Mucosa of rectum (tissue), 2 donors: ENCODE data around the gene IMMP2L.

Source experiments
- H3K27ac ChIP-seq, 2 donors: one replicate each; pipeline ENCODE4 v1.7.0; 2013; ENCODE audit warnings: inconsistent platforms in 2 of 2, low read depth in 2 of 2, low read length in 2 of 2
- H3K27me3 ChIP-seq, 2 donors: one replicate each; pipeline ENCODE4 v1.7.0; 2013; ENCODE audit warnings: low read length in 2 of 2; ENCODE audit not compliant: control insufficient read depth in 2 of 2, insufficient read depth in 2 of 2
- H3K36me3 ChIP-seq, 2 donors: one replicate each; pipeline ENCODE4 v1.7.0; 2013; ENCODE audit warnings: low read length in 2 of 2; ENCODE audit not compliant: control insufficient read depth in 2 of 2, insufficient read depth in 2 of 2
- H3K4me1 ChIP-seq, 2 donors: one replicate each; pipeline ENCODE4 v1.7.0; 2013; ENCODE audit warnings: low read length in 2 of 2, mild to moderate bottlenecking in 1 of 2; ENCODE audit not compliant: control insufficient read depth in 2 of 2, insufficient read depth in 2 of 2
- H3K4me3 ChIP-seq, 2 donors: one replicate each; pipeline ENCODE4 v1.7.0; 2013; ENCODE audit warnings: low read length in 2 of 2
- H3K9ac ChIP-seq, 2 donors: one replicate each; pipeline ENCODE4 v1.7.0; 2013; ENCODE audit warnings: low read length in 2 of 2, low read depth in 1 of 2, mild to moderate bottlenecking in 1 of 2
- H3K9me3 ChIP-seq, 2 donors: one replicate each; pipeline ENCODE4 v1.7.0; 2013; ENCODE audit warnings: low read length in 2 of 2; ENCODE audit not compliant: control insufficient read depth in 2 of 2
- donor health status: healthy.
- donor health status: Normal muscosa, but diverticular disease.

Gene IMMP2L

DNA sequence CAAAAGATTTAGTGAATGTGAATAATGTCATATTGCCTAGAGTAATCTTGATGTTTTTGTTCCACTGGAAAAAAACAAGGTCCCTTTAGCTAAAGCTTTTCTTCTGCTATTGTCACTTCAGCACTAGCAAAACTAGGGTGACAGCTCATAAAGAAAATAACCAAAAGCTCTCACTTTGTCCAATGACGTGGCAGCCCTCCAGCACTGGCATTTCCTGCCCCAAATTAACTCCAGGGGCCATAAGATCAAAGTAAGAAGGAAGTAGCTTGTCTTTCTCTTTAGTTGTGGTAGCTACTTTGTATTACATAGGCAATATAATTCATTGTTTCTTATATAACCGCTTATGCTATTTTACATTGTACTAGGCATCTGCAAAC, 424.1 kb downstream of the IMMP2L start:
- Histone ChIP-seq H3K9ac (no peak overlapping the region), H3K36me3 (no peaks in the 10 kb centered on the region), H3K4me3 (no peak overlapping the region), H3K4me1 (peaks cover 0 to 6% of the 10 kb centered on the region in 2 donors), H3K27me3 (no peaks in the 10 kb centered on the region), H3K9me3 (no peaks in the 10 kb centered on the region), H3K27ac (no peak overlapping the region)

DNA sequence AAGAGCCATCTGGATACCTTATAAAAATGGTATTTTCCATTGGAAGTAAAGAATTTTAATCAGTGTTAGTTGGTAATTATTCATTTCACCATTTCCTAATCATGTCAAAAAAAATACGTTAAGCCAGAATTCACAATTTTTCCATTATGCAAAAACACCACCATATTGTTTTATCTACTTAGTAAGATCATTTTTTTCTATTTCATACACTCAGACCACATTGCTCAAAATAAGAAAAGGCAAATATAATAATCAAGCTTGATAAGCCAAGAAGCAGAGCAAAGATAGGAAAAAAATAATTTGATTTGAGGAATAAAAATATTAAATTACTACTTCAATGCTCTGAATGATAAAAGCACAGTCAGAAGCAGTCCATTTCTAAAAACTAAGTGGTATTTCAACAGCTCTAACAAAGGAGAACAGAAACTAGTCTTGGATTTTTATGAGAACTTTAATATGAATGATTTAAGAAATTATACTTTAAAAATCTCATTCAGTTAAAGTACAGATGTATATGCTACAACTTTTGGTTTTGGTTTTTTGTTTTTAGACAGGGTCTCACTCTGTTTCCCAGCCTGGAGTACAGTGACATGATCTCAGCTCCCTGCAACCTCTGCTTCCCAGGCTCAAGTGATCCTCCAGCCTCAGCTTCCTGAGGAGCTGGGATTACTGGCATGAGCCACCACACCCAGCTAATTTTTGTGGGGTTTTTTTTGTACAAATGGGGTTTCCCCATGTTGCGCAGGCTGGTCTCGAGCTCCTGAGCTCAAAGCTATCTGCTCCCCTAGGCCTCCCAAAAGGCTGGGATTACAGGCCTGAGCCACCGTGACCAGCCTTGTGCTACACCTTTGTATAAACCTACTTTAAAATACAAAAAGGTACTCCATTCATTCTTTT, 424.7 kb downstream of the IMMP2L start:
- Histone ChIP-seq H3K27ac (no peak overlapping the region), H3K4me1 (peaks cover 0 to 6% of the 10 kb centered on the region in 2 donors), H3K9ac (no peak overlapping the region), H3K27me3 (no peaks in the 10 kb centered on the region), H3K4me3 (no peak overlapping the region), H3K9me3 (no peaks in the 10 kb centered on the region), H3K36me3 (no peaks in the 10 kb centered on the region)

DNA sequence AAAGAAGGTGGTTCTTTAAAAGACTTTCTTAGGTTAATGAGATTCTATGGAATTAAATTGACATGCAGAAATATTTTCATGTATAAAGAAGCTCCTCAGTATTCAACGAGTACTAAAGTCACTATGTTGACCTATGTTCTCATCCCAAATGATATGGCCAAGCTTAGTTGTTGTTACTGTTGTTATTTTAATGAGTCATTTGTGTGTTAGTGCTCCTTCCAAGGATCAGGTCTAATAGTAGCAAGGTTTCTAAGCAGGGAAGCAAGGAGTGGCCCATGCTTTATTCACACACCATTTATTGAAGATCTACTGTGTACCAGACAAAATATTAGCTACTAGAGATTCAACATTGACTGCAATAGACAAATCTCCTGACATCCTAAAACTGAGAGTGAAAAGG, 429.5 kb downstream of the IMMP2L start:
- H3K4me3 ChIP-seq: no peak overlapping the region

DNA sequence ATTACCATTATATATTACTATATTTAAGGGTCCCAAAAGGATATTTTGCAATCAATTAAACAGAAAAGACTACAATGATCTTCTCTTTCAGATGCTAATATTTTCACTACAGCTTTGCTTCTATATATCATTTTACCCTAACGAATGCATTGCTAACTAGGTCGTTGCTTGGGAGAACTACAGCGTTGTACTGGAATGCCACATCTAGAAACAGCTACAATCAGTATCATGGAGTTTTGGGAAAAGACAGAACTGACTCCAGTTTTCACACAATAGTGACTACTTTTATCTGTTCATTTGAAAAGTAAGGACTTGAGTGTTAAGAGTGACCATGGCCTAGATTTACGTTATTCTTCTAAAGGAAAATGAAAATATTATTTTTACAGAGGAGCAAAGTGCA, 432.9 kb downstream of the IMMP2L start:
- Histone ChIP-seq H3K4me3 (no peak overlapping the region), H3K9ac (no peak overlapping the region), H3K27ac (no peak overlapping the region), H3K4me1 (no peaks in the 10 kb centered on the region), H3K9me3 (no peaks in the 10 kb centered on the region), H3K27me3 (no peaks in the 10 kb centered on the region), H3K36me3 (no peaks in the 10 kb centered on the region)

More for the DNA sequence above, 429.5 kb downstream of the IMMP2L start:
- no peaks in the 10 kb centered on the region for H3K27me3 ChIP-seq
- H3K27ac ChIP-seq: no peak overlapping the region
- no peaks in the 10 kb centered on the region for H3K4me1 ChIP-seq
- H3K9me3 ChIP-seq: no peaks in the 10 kb centered on the region
- H3K9ac ChIP-seq: no peak overlapping the region
- no peaks in the 10 kb centered on the region for H3K36me3 ChIP-seq

DNA sequence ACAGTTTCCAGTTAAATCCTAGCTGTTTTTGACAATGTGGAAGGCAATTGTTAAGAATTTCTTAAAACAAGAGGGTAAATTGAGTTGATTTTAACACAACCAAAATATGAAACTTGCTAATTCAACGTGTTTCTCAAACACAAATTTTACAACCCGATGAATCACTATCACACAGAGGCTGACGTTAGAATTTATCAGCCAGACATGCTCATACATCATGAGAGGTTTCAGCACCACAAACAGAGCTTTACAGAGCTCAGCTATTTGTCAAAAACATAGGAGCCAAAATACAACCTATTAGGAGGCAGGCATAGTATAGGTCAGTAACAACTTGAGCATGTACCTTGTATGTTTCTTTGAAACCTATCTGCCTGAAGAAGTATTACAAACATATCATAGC, 435.3 kb downstream of the IMMP2L start:
- Histone ChIP-seq H3K27me3 (no peaks in the 10 kb centered on the region), H3K9ac (no peak overlapping the region), H3K9me3 (no peaks in the 10 kb centered on the region), H3K36me3 (no peaks in the 10 kb centered on the region), H3K4me1 (no peaks in the 10 kb centered on the region), H3K27ac (no peak overlapping the region), H3K4me3 (no peak overlapping the region)

DNA sequence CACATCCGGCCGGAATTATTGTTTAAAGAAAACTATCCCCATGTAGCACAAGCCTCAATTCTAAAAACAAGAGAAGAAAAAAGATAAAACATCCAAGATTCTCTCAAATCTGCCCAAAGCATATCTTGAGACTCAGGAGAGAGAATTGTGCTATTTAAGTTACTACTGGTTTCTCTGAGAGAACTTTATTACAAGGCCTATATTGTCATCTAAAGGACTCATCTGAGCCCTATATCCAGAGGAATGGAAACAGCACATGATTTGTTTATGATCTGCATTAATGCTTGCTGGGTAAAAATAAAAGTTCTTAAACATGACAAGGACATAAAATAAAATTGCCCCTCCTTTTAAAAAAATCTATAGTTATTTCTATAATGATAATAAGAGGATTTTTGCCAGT, 446.3 kb downstream of the IMMP2L start:
- Histone ChIP-seq H3K4me3 (no peak overlapping the region), H3K4me1 (no peaks in the 10 kb centered on the region), H3K27ac (no peak overlapping the region), H3K27me3 (no peaks in the 10 kb centered on the region), H3K9ac (no peak overlapping the region), H3K9me3 (no peaks in the 10 kb centered on the region), H3K36me3 (no peaks in the 10 kb centered on the region)

DNA sequence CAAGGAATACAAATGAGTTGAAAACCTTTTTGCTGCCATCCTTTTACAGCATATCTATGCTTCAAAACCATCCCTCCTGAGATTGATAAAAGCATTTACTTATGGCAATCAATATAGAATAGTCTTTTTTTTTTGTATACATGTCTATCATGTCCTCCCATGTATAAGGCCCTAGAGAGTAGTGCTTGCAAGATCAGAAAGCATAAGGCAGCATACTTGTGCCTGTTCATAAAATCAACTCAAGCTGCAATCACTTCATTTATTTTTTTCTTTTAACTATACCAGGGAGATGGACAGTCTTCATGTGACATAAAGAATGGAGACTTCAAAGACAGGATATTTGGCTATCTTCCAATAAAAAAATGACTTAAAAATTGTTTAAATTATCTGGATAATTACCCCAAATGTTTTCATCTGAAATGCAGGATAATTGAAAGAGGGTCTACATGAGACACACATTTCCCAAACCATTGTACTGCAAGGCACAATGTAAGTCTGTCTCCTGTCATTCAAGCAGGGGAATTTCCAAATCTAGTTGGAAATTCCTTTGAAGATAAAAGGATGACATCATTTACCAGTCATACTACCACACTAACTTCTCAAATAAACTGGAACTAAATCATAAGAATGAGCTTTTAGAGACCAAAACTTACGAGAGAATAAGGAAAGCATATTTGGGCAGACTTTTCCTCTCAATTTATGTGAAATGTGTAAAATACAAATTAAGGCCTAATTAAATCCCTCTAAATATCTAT, 448.9 kb downstream of the IMMP2L start:
- H3K9me3 ChIP-seq: no peaks in the 10 kb centered on the region
- no peak overlapping the region for H3K4me3 ChIP-seq
- H3K27ac ChIP-seq: no peak overlapping the region
- no peaks in the 10 kb centered on the region for H3K36me3 ChIP-seq
- no peaks in the 10 kb centered on the region for H3K27me3 ChIP-seq
- no peak overlapping the region for H3K9ac ChIP-seq
- no peaks in the 10 kb centered on the region for H3K4me1 ChIP-seq

DNA sequence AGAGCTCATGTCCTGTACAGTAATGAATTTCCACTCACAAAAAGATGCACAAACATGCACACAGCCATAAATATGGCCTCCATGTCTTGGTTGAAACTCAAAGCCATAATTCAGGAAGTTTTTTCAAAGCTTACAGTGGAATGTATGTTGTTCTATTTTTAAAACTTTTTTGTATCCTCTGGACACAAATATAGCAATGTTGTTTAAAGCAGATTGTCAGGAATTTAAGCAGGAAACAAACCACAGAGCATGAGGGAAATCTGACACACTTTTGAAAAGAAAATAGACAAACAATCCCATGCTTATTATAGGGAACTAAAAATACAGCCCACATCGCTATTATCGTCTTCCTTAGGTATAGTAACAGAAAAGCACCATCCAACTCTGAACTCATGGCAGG, 449.9 kb downstream of the IMMP2L start:
- no peaks in the 10 kb centered on the region for H3K27me3 ChIP-seq
- H3K36me3 ChIP-seq: no peaks in the 10 kb centered on the region

DNA sequence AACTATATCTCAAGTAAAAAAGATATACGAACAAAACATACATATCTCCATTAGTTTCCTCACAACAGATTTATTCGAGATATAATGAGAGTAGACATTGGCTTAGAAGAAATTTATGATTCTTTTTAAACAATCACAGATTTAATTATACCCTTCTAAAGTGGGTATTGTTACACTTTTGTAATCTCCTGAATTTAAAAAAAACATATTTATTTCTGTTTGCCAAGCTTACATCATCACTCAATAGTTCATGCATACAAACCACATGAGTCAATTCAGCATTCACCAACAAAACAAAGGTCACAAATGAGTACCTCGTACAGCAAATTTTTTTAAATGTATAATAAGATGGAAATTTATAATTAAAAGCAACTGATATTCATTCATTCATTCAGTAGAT, 453.8 kb downstream of the IMMP2L start:
- Histone ChIP-seq H3K4me1 (peaks cover 0 to 2% of the 10 kb centered on the region in 2 donors), H3K27ac (no peak overlapping the region)

More for the DNA sequence above, 449.9 kb downstream of the IMMP2L start:
- Histone ChIP-seq H3K27ac (no peak overlapping the region), H3K4me1 (no peaks in the 10 kb centered on the region), H3K4me3 (no peak overlapping the region), H3K9me3 (no peaks in the 10 kb centered on the region), H3K9ac (no peak overlapping the region)

DNA sequence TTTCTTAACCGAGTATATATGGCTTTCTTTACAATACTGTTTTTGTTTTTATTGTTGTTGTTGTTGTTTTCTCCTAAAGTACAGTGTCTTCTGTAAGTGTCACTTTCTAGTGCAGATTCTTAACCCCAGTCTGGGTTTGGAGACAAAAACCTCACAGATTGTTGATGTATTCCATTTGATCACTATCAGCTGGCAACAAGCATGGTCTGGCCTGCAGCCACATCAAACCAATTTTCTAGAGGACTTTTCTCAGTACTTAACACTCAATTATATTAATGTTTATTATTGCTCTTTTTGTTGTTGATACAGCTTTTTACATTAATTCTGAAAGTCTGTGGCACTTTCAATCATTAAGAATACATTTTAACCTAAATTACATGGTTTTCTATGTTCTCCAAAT, 454.3 kb downstream of the IMMP2L start:
- H3K36me3 ChIP-seq: no peaks in the 10 kb centered on the region
- H3K4me3 ChIP-seq: no peak overlapping the region
- H3K27me3 ChIP-seq: no peaks in the 10 kb centered on the region
- H3K27ac ChIP-seq: no peak overlapping the region
- no peaks in the 10 kb centered on the region for H3K9me3 ChIP-seq
- H3K4me1 ChIP-seq: peaks cover 0 to 2% of the 10 kb centered on the region in 2 donors
- H3K9ac ChIP-seq: no peak overlapping the region

More for the DNA sequence above, 453.8 kb downstream of the IMMP2L start:
- Histone ChIP-seq H3K4me3 (no peak overlapping the region), H3K36me3 (no peaks in the 10 kb centered on the region), H3K9ac (no peak overlapping the region), H3K27me3 (no peaks in the 10 kb centered on the region), H3K9me3 (no peaks in the 10 kb centered on the region)
